OCI-LY1 (cell line): ENCODE data around the gene DPAGT1.
A peak's percentile ranks its signal among the peaks of the same experiment; 100 is the strongest.

Experiments used
- H2AFZ ChIP-seq: fragments of 200-600 bp; sonication (generic), shearing (Covaris generic); 2 replicates; pipeline ENCODE4 v1.6.0; 2014; ENCODE audit warnings: antibody characterized with exemption, mild to moderate bottlenecking, low read length
- H3F3A ChIP-seq: fragments of 200-600 bp; sonication (generic), shearing (Covaris generic); 2 replicates; pipeline ENCODE4 v1.6.0; 2014; ENCODE audit warnings: mild to moderate bottlenecking, antibody characterized with exemption, low read length, moderate library complexity; ENCODE audit not compliant: insufficient read depth
- H3K27ac ChIP-seq: fragments of 200-600 bp; sonication (generic); 2 replicates; pipeline ENCODE4 v1.5.1; 2014; ENCODE audit warnings: low read length, mixed run types, mild to moderate bottlenecking, low read depth; ENCODE audit not compliant: poor library complexity, severe bottlenecking
- H3K27me3 ChIP-seq: fragments of 200-600 bp; sonication (generic); 2 replicates; pipeline ENCODE4 v1.6.0; 2014; ENCODE audit warnings: antibody characterized with exemption, mild to moderate bottlenecking, low read length, moderate library complexity; ENCODE audit not compliant: insufficient read depth
- H3K36me3 ChIP-seq: fragments of 200-600 bp; sonication (generic); 2 replicates; pipeline ENCODE4 v1.6.1; 2014; ENCODE audit warnings: mild to moderate bottlenecking, antibody characterized with exemption, low read length, moderate library complexity, mixed read lengths; ENCODE audit not compliant: insufficient read depth
- H3K4me1 ChIP-seq: fragments of 200-600 bp; sonication (generic); 2 replicates; pipeline ENCODE4 v1.5.1; 2014; ENCODE audit warnings: mild to moderate bottlenecking, low read length, moderate library complexity; ENCODE audit not compliant: insufficient read depth, severe bottlenecking
- H3K4me2 ChIP-seq: fragments of 200-600 bp; sonication (generic), shearing (Covaris generic); 2 replicates; pipeline ENCODE4 v1.6.1; 2014; ENCODE audit warnings: low read length
- H3K4me3 ChIP-seq: fragments of 200-600 bp; sonication (generic); 2 replicates; pipeline ENCODE4 v1.5.1; 2014; ENCODE audit warnings: low read length, low read depth, mild to moderate bottlenecking, mixed read lengths; ENCODE audit not compliant: poor library complexity, severe bottlenecking
- H3K79me2 ChIP-seq: fragments of 200-600 bp; shearing (Covaris generic); 2 replicates; pipeline ENCODE4 v1.6.1; 2016; ENCODE audit warnings: mixed run types, low read length, mixed read lengths; ENCODE audit not compliant: insufficient read depth
- H3K9ac ChIP-seq: fragments of 200-600 bp; sonication (generic), shearing (Covaris generic); 2 replicates; pipeline ENCODE4 v1.6.1; 2014; ENCODE audit warnings: mild to moderate bottlenecking, low read length, mixed read lengths
- H3K9me2 ChIP-seq: fragments of 200-600 bp; sonication (generic), shearing (Covaris generic); 2 replicates; pipeline ENCODE4 v1.6.1; 2014; ENCODE audit warnings: low read depth, mild to moderate bottlenecking, low read length, mixed read lengths
- H3K9me3 ChIP-seq: fragments of 200-600 bp; shearing (Covaris generic); 2 replicates; pipeline ENCODE4 v1.6.1; 2014; ENCODE audit warnings: low read length, mixed read lengths
- H4K20me1 ChIP-seq: fragments of 200-600 bp; sonication (generic), shearing (Covaris generic); 2 replicates; pipeline ENCODE4 v1.6.0; 2016; ENCODE audit warnings: mild to moderate bottlenecking, low read length; ENCODE audit not compliant: insufficient read depth
- EZH2 ChIP-seq: fragments of 200-600 bp; sonication (generic), shearing (Covaris generic); IDR thresholded peaks from 2 replicates; pipeline ENCODE4 v1.8.0; 2017; ENCODE audit warnings: borderline replicate concordance, mixed run types, mild to moderate bottlenecking, antibody characterized with exemption, low read length, moderate library complexity, mixed read lengths
- TF ChIP-seq, protein P1 (sequence below): fragments of 200-600 bp; sonication (generic), shearing (Covaris generic); IDR thresholded peaks from 2 replicates; pipeline ENCODE4 v1.5.1; 2017; ENCODE audit warnings: mild to moderate bottlenecking, antibody characterized with exemption, low read length, moderate library complexity, mixed read lengths

The DPAGT1 gene

DNA sequence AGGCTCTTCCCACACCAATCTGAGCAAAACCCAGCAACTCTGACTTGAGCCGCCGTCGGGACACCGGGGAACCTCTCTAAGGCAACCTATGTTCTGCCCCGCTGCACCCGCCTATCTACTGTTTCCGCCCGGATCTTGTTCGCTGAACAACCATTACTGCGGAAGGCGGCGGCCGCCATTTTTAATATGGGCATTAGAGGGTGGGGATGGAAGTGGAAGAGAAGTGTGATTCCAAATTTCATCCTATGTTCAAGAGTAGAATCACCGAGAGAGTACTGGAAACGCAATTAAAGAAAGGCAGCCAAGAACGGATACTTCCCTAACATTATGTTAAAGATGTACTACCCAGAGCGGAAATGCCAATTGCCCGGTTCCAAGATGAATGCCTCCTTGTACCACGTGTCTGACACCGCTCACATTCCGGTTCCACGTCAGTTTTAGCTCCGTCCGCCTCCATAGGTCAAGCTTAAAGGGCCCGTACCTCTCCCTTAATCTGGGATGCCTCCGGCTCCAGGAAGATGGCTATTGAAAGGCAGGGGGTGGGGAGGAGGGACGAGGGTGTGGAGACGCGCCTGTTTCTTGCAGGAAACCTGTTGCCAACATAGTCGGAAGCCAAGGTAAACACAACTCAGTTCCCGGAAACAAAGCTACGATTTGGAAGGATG, at the start of gene DPAGT1:
TSS of gene DPAGT1 (minus strand) at position 95 of the 665 bp plus-strand sequence. CDS start 198 bp downstream, outside the sequence.
- H3K9ac ChIP-seq, result peak within 1 kb of the TSS; percentile 88
- 0 out of 2 replicates have a peak within 1 kb of the TSS, but pooled peaks have one; percentile 30 for H2AFZ ChIP-seq
- peak within 1 kb of the TSS; percentile 98 for H3K4me3 ChIP-seq
- no peaks in the 10 kb centered on the region for H4K20me1 ChIP-seq
- H3K79me2 ChIP-seq, result no peaks in the 10 kb centered on the region
- TF ChIP-seq, protein P1, sequence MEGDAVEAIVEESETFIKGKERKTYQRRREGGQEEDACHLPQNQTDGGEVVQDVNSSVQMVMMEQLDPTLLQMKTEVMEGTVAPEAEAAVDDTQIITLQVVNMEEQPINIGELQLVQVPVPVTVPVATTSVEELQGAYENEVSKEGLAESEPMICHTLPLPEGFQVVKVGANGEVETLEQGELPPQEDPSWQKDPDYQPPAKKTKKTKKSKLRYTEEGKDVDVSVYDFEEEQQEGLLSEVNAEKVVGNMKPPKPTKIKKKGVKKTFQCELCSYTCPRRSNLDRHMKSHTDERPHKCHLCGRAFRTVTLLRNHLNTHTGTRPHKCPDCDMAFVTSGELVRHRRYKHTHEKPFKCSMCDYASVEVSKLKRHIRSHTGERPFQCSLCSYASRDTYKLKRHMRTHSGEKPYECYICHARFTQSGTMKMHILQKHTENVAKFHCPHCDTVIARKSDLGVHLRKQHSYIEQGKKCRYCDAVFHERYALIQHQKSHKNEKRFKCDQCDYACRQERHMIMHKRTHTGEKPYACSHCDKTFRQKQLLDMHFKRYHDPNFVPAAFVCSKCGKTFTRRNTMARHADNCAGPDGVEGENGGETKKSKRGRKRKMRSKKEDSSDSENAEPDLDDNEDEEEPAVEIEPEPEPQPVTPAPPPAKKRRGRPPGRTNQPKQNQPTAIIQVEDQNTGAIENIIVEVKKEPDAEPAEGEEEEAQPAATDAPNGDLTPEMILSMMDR, result no peak
- TF ChIP-seq EZH2, result no peak
- H3K9me2 ChIP-seq, result no peaks in the 10 kb centered on the region
- H3K4me2 ChIP-seq, result peak within 1 kb of the TSS; percentile 97
- H3K4me1 ChIP-seq, result peaks cover 49% of the 10 kb centered on the region
- peaks cover 20% of the 10 kb centered on the region; the same call in 1 of the 2 replicates for H3K36me3 ChIP-seq
- no peaks in the 10 kb centered on the region for H3K27me3 ChIP-seq
- peak within 1 kb of the TSS; percentile 69 for H3K27ac ChIP-seq
- no peaks in the 10 kb centered on the region for H3K9me3 ChIP-seq
- no peaks in the 10 kb centered on the region; the same call in 1 of the 2 replicates for H3F3A ChIP-seq

DNA sequence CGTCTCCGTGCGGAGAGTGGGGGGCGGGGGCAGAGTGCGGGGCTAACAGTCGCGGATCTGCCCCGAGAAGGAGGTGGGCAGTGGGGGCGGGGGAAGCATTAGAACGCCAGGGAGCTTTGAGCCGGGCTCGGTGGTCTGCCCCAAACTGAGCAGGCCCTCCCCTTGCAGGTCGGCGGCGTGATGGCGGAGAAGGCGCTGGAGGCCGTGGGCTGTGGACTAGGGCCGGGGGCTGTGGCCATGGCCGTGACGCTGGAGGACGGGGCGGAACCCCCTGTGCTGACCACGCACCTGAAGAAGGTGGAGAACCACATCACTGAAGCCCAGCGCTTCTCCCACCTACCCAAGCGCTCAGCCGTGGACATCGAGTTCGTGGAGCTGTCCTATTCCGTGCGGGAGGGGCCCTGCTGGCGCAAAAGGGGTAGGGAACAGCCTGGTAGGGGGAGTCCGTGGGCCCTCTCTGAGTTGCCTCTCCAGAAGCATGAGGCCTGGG, 48.2 kb upstream of the DPAGT1 start:
- Histone ChIP-seq H4K20me1 (no peaks in the 10 kb centered on the region), H3K79me2 (no peaks in the 10 kb centered on the region), H3K9me2 (no peaks in the 10 kb centered on the region), H3K9ac (no peak overlapping the region), H3K4me2 (peak overlapping the region; percentile 46; the same call in 1 of the 2 replicates), H3K4me3 (peak overlapping the region; percentile 47), H3F3A (no peaks in the 10 kb centered on the region), H3K9me3 (no peaks in the 10 kb centered on the region), H3K27ac (no peak overlapping the region), H2AFZ (no peak overlapping the region), H3K27me3 (peaks cover 10% of the 10 kb centered on the region; the same call in 1 of the 2 replicates), H3K36me3 (no peaks in the 10 kb centered on the region), H3K4me1 (peaks cover 13% of the 10 kb centered on the region)
- TF ChIP-seq, protein P1, result no peak
- no peak for TF ChIP-seq EZH2

DNA sequence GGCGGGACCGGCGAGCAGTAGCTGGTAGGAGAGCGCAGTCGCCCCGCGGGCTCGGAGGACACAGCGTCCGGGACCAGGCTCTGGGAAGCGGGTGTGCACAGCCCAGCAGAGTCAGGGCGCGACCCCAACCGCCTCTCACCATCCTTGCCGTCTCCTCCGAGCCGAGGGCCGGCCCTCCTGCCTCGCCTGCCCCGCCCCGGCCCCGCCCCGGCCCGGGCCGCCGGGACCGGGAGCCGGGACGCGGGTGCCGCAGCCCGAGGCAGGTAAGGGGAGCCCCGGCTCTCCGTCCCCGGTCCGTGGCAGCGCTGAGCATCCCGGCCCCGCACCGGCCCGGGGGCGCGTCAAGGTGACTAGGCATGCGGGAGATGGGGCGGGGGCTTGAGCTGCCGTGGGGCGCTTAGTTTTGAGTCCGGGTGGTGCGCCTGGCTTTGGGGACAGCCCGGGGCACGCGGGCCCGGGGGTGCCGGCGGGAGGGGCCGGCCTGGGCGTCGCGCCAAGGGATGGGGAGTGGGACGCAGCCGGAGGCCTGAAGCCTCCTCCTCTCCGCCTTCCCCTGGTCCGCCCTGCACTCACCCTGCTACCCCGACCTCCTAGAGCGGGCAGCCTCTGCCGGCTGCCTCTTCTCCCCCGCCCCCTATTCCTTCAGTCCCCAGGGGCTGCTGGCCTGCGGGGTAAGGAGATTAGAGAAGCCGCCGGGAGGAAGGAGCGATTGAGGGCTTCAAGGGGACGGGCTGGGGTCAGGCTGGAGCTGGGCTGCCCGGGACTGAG, 47.5 kb upstream of the DPAGT1 start, which contains the start of gene ABCG4:
TSS of gene ABCG4 (plus strand) at position 35 of the 768 bp plus-strand sequence. CDS start 914 bp downstream, outside the sequence.
- no peak within 1 kb of the TSS for H2AFZ ChIP-seq
- no peak for TF ChIP-seq EZH2
- TF ChIP-seq, protein P1, result no peak
- no peaks in the 10 kb centered on the region for H3K9me3 ChIP-seq
- H3K4me1 ChIP-seq, result peaks cover 13% of the 10 kb centered on the region
- no peaks in the 10 kb centered on the region for H3K79me2 ChIP-seq
- no peaks in the 10 kb centered on the region for H4K20me1 ChIP-seq
- H3K36me3 ChIP-seq, result no peaks in the 10 kb centered on the region
- H3K27ac ChIP-seq, result no peak within 1 kb of the TSS
- no peaks in the 10 kb centered on the region for H3F3A ChIP-seq
- no peaks in the 10 kb centered on the region for H3K9me2 ChIP-seq
- peak within 1 kb of the TSS; percentile 47 for H3K4me3 ChIP-seq
- H3K4me2 ChIP-seq, result peak within 1 kb of the TSS; percentile 46
- peaks cover 10% of the 10 kb centered on the region; the same call in 1 of the 2 replicates for H3K27me3 ChIP-seq
- H3K9ac ChIP-seq, result no peak within 1 kb of the TSS; the same call in 1 of the 2 replicates
